Activated T-helper 2 cell treated with anti-CD3 and anti-CD28 coated beads, Interferon-gamma antibody, Interleukin-2, Interleukin-4, amounts not matched to agents 10 μg/mL and 5 μg/mL and 100 μg/mL, durations not matched to agents 14 hours and 24 hours and 36 hours (primary cell): ENCODE data around the gene ADAT2. TPM values are rescaled to one million over a fixed set of nuclear protein-coding genes. Genes with fewer than 3 reads are reported as not detected.

ENCODE experiments used
- DNase-seq: peaks from one replicate; pipeline ENCODE4 v3.0.0; 2021; ENCODE audit warnings: low spot score
- H3K27ac Mint-ChIP-seq: one replicate; pipeline ENCODE4 v1.8.0; 2021; ENCODE audit warnings: mixed read lengths
- H3K27me3 Mint-ChIP-seq: one replicate; pipeline ENCODE4 v1.8.0; 2021; ENCODE audit warnings: low read depth, mixed read lengths
- H3K36me3 Mint-ChIP-seq: one replicate; pipeline ENCODE4 v1.8.0; 2021; ENCODE audit warnings: low read depth, mixed read lengths
- H3K4me1 Mint-ChIP-seq: one replicate; pipeline ENCODE4 v1.8.0; 2021; ENCODE audit warnings: low read depth, mixed read lengths
- H3K4me3 Mint-ChIP-seq: one replicate; pipeline ENCODE4 v1.8.0; 2021; ENCODE audit warnings: low read depth, mild to moderate bottlenecking, moderate library complexity, mixed read lengths
- H3K9me3 Mint-ChIP-seq: one replicate; pipeline ENCODE4 v1.8.0; 2021; ENCODE audit warnings: mixed read lengths
- intact Hi-C: fragments of 100-400 bp; cut with micrococcal nuclease; formaldehyde crosslinking; loops from one replicate; pipeline ENCODE4 v1.15.1; 2023
- total RNA-seq: library from RNA; stranded (reverse); gene quantifications from 2 replicates; pipeline ENCODE4 v1.2.3, GENCODE V29; 2022

Gene ADAT2
- total RNA-seq, 1 donor from 2014 or later, result 37.6 TPM

DNA sequence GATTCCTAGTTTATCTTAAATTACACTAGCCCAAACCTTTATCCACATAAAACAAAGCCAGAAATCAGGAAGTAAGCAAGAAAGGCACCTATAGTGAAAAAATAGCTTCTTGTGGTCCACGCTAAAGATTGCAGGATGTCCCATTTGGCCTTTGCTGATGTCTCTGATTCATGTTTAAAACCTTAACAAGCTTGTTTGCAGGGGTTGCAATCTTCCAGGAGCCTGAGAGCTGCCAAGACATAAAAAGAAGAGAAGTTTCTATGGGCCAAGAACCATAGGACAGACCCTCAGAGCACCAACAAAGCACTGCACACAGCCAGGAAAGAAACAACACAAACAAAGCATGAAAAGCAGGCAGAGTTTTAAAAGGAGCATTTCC lies 49.4 kb downstream of the ADAT2 start:
- H3K27me3 Mint-ChIP-seq, result no peaks in the 10 kb centered on the region
- intact Hi-C loops, result no loop called here
- no peak for DNase-seq
- H3K36me3 Mint-ChIP-seq, result no peaks in the 10 kb centered on the region
- H3K27ac Mint-ChIP-seq, result no peak overlapping the region
- H3K4me3 Mint-ChIP-seq, result no peak overlapping the region
- H3K4me1 Mint-ChIP-seq, result peaks cover 13% of the 10 kb centered on the region
- no peaks in the 10 kb centered on the region for H3K9me3 Mint-ChIP-seq

DNA sequence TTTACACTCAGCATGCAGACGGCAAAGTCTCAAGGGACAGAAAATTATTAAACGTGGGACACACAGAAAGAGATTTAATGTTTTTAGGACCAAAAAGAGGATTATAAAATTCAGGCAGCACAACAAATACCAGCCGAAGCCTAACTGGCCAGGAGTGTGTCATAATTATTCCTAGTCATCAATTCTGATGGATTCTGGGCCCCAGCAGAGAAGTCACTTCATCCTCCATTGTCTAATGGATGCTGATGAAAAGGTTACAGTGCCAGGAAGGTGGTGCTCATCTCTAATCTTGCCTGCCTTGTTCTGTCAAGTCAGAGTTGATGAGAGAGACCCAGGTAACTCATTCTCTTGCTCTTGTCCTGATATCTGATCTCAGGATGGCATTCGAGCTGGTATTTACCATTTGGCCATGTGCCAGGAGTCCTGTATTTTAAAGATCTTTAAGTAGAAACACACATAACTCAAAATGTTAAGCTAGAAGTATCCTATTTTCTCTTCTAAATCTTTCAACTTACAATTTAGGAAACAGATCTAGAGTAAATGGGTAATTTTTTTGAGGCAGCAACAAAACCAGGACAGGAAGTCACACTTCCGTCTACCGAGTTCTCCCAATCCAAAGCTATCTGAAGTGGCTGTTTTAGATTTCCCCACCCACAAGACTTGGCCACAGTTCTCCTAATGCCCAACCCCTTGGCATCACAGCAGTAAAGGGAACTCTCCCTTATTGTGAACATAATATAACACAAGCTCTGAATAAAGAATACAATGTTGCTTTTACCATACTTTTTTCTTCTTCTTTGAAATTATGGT lies 50.0 kb downstream of the ADAT2 start:
- intact Hi-C loops, result no loop called here
- Mint-ChIP-seq H3K9me3 (no peaks in the 10 kb centered on the region), H3K4me3 (no peak overlapping the region), H3K27me3 (peaks cover 3% of the 10 kb centered on the region), H3K27ac (no peak overlapping the region), H3K4me1 (peaks cover 13% of the 10 kb centered on the region), H3K36me3 (no peaks in the 10 kb centered on the region)
- no peak for DNase-seq

DNA sequence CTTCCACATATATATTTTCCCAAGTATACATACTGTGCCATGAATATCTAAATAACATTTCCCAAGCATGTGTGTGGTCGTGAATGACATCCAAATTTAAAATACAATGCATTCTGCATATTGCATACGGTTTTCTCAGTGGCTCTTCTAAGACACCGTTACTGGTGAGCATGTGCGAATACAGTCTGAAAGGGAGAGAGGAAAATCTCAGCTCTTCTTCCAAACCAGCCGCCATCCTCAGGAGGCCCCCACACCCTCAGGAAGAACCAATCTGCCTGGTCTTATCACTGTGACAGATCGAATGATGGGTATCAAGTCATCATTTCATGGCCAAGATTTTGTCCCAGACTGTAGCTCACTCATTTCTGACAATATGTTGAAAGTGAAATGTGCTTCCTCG lies 50.7 kb downstream of the ADAT2 start:
- peaks cover 13% of the 10 kb centered on the region for H3K4me1 Mint-ChIP-seq
- peak overlapping the region; percentile 9 for H3K27ac Mint-ChIP-seq
- H3K36me3 Mint-ChIP-seq, result no peaks in the 10 kb centered on the region
- no peak overlapping the region for H3K4me3 Mint-ChIP-seq
- no peaks in the 10 kb centered on the region for H3K9me3 Mint-ChIP-seq
- intact Hi-C loops, result no loop called here
- no peak for DNase-seq
- H3K27me3 Mint-ChIP-seq, result peaks cover 3% of the 10 kb centered on the region

DNA sequence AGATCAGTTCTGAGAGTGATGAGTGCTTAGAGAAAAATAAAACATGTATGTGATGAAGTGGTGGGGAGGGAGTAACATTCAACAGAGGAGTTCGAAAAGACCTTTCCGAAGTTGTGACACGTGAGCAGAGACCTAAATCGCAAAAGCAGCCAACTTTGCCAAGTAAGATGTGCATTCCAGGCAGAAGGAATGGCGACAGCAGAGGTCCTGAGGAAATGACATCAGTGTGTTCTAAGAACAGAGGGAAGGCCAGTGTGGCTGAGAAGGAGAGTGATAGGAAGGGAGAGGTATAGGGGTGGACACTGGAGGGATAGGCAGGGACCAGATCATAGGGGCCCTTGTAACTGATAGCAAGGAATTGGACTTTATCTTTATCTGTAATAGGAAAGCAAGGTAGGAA lies 51.3 kb downstream of the ADAT2 start:
- H3K36me3 Mint-ChIP-seq, result no peaks in the 10 kb centered on the region
- H3K27ac Mint-ChIP-seq, result no peak overlapping the region
- H3K4me1 Mint-ChIP-seq, result peaks cover 13% of the 10 kb centered on the region
- H3K27me3 Mint-ChIP-seq, result peaks cover 3% of the 10 kb centered on the region
- H3K9me3 Mint-ChIP-seq, result no peaks in the 10 kb centered on the region
- H3K4me3 Mint-ChIP-seq, result no peak overlapping the region
- intact Hi-C loops, result no loop called here
- DNase-seq, result no peak

DNA sequence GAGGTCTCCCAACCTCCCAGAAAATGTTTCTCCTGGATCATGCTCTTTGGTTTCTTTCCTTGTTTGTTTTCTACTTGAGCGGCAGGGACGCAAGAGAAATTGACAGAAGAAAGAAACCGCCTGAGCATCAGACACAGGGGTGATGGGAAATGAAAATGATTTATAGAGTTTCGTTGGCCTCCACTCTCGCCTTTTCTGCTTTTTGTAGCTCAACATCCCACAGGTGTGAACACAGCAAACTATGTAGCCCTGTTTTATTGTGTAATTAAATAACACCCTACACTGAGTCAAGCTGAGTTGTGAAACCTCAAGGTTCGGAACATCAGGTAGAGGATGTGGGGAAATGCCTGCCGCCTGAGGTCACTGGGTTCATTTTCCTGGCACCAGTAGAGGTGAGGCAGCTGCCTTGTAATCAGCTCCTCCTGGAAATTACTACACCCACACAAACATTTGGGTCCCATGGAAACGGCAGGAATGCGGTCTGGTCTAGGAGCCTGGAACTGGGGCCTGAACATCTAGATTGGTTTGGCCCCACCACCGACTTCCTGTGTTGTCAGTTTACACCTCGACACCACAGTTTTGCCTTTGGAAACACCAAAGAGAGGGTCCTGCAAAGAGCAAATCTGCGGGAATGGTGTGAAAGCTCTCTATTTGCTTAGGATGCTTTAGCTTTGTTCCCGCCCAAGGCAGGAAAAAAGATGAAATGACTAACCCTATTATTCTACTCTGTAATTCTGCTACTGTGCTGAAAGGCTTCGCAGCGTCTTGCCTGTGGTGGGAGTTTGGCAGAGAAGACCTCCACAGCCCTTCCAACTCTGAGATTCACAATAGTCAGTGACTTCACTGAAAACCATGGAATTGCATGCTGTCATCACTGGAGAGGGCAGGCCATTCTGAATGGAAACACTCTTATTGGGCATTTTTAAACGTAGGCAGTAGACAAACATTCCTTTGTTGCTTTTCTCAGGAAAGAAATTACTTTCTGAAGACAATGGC lies 53.0 kb downstream of the ADAT2 start:
- no peaks in the 10 kb centered on the region for H3K36me3 Mint-ChIP-seq
- H3K27me3 Mint-ChIP-seq, result peaks cover 3% of the 10 kb centered on the region
- intact Hi-C loops, result no loop called here
- H3K27ac Mint-ChIP-seq, result no peak overlapping the region
- no peak for DNase-seq
- no peak overlapping the region for H3K4me3 Mint-ChIP-seq
- no peaks in the 10 kb centered on the region for H3K9me3 Mint-ChIP-seq
- H3K4me1 Mint-ChIP-seq, result peaks cover 13% of the 10 kb centered on the region

DNA sequence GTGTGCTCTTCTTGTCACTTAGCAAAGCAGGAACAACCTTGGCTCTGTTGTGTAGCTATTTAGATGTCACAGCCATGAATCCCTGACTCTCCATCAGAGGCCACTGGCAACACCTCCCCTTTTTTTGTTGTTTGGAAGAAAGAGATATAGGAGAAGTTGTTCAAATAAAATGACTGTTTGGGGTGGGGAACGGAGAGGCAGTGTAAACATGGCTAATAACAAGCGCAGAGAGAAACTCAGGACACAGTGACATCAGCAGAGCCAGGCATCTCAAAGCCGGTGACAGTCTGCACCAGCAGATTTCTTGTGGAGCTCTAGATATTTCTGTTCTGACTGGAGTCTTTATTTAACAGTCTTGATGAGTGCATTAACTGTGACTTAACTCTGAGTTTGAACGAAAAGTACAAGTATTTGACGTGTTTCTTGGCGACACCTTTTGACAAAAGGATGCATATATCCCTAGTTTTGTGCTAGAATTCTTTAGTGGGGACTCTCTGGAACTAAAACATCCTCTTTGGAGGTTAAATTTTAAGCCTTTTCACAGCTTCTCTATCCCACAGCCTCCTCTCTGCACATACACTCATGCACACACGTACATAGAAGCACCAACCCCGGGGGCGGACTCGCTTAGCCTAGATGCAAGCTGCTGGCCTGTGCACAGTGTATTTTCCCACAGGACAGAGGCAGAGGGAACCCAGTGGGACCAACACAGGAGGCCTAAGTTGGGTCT lies 53.8 kb downstream of the ADAT2 start:
- Mint-ChIP-seq H3K4me1 (peaks cover 13% of the 10 kb centered on the region), H3K27me3 (peaks cover 3% of the 10 kb centered on the region), H3K27ac (no peak overlapping the region), H3K4me3 (no peak overlapping the region), H3K9me3 (no peaks in the 10 kb centered on the region), H3K36me3 (no peaks in the 10 kb centered on the region)
- no peak for DNase-seq
- intact Hi-C loops, result no loop called here

DNA sequence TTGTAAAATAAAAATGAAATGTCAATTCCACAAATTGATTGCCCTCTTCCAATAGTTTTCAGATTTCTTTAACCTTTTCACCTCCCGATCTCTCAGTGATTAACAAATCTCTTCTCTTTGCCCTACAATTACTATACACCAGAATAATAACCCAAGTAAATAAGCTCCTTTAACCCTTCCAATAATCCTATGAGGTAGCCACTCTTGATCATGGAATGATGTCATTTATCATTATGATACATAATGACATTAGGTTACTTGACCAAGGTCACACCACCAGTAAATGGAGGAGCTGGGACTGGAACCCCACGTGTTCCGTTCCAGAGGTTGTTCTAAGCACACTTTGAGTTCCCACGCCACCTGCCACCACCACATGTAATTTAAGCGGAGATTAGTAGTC lies 54.8 kb downstream of the ADAT2 start:
- H3K4me3 Mint-ChIP-seq, result no peak overlapping the region
- intact Hi-C loops, result no loop called here
- no peaks in the 10 kb centered on the region for H3K36me3 Mint-ChIP-seq
- no peaks in the 10 kb centered on the region for H3K9me3 Mint-ChIP-seq
- H3K4me1 Mint-ChIP-seq, result peaks cover 8% of the 10 kb centered on the region
- H3K27ac Mint-ChIP-seq, result no peak overlapping the region
- peaks cover 3% of the 10 kb centered on the region for H3K27me3 Mint-ChIP-seq
- DNase-seq, result no peak

DNA sequence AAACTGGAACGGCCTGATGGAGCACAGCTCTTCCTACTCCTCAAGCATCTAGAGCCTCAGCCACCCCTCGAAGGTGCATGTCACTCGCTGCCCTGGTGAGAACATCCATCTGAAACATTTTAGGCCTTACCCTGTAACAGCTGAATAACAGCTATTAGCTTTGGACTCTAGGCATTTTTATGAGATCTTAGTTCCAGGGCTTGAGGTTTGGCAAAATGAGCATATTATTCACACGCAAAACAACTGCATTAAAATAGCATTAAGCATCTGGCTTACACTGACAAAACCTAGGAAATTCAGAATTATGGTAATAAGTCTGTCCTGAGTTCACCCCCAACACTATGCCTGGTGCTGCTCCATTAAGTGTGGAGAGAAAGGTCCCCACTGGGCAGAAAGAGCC lies 56.1 kb downstream of the ADAT2 start:
- Mint-ChIP-seq H3K27ac (no peak overlapping the region), H3K4me1 (no peaks in the 10 kb centered on the region), H3K4me3 (no peak overlapping the region), H3K9me3 (no peaks in the 10 kb centered on the region), H3K27me3 (peaks cover 3% of the 10 kb centered on the region), H3K36me3 (no peaks in the 10 kb centered on the region)
- DNase-seq, result no peak
- intact Hi-C loops, result no loop called here

DNA sequence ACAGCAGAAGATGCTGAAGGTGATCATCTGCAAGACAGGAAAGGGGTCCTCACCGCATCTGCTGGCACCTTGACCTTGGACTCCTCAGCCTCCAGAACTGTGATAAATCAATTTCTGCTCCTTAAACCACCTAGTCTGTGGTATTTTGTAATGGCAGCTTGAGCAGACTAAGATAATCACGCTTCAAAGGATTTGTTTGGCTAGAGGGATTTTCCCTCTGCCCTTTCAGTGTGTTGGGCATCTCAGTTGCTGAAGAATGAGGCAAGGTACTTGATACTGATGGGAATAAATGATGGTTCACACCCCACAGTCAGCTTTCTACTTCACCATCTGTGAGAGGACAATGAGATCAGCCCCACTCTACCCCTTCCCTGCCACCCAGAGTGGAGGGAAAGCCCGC lies 60.2 kb downstream of the ADAT2 start:
- Mint-ChIP-seq H3K27ac (no peak overlapping the region), H3K9me3 (no peaks in the 10 kb centered on the region), H3K4me1 (no peaks in the 10 kb centered on the region), H3K4me3 (no peak overlapping the region), H3K36me3 (no peaks in the 10 kb centered on the region), H3K27me3 (no peaks in the 10 kb centered on the region)
- intact Hi-C loops, result no loop called here
- DNase-seq, result no peak

DNA sequence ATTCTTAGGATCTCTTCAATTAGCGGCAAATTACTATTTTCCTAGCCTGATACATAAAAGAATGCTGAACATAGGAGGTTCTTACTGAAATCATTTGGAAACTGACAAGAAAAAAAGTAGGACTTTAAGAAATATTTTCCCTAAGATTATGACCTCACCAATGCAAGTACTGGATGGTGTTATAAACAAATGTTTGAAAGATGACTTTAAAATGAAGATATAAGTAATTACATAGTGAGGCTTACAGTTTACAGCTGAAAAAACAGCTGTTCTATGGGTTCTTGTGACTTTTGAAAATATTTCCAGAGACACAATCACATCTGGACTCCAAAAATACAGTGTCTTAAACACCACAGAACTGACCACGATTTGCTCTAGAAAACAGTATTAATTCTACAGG lies 64.9 kb downstream of the ADAT2 start:
- Mint-ChIP-seq H3K4me1 (no peaks in the 10 kb centered on the region), H3K27me3 (peaks cover 3% of the 10 kb centered on the region), H3K27ac (no peak overlapping the region), H3K4me3 (no peak overlapping the region), H3K9me3 (no peaks in the 10 kb centered on the region), H3K36me3 (no peaks in the 10 kb centered on the region)
- no peak for DNase-seq
- intact Hi-C loops, result no loop called here

DNA sequence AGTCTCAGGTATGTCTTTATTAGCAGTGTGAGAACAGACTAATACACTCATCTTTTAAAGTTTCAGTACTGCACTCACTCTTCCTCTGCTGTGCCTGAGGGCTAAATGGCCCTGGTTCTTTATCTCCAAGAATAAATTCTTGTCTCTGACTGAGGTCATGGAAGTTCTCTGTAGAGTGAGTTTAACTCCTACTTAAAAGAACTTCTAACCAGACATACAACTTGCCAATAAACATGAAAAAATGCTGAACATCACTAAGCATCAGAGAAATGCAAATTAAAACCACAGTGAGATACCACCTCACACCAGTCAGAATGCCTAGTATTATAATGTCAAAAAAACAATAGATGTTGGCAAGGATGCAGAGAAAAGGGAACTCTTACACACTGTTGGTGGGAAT lies 73.6 kb downstream of the ADAT2 start:
- peaks cover 10% of the 10 kb centered on the region for H3K9me3 Mint-ChIP-seq
- no peak for DNase-seq
- no peak overlapping the region for H3K4me3 Mint-ChIP-seq
- H3K36me3 Mint-ChIP-seq, result no peaks in the 10 kb centered on the region
- peaks cover 2% of the 10 kb centered on the region for H3K4me1 Mint-ChIP-seq
- peaks cover 8% of the 10 kb centered on the region for H3K27me3 Mint-ChIP-seq
- H3K27ac Mint-ChIP-seq, result no peak overlapping the region
- intact Hi-C loops, result no loop called here

DNA sequence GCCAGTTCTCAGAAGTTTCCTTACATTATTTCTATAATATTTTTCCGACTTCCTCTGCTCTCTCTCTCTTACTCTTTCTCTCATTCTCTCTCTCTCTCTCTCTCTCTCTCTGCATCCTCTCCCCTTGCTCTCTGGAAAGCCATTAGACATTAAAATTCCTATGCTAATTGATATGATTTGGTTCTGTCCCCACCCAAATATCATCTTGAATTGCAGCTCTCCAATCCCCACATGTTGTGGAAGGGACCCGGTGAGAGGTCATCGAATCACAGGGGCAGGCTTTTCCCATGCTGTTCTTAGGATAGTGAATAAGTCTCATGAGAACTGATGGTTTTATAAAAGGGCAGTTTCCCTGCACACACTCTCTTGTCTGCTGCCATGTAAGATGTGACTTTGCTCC lies 74.1 kb downstream of the ADAT2 start:
- Mint-ChIP-seq H3K9me3 (peaks cover 10% of the 10 kb centered on the region), H3K27ac (no peak overlapping the region), H3K4me3 (no peak overlapping the region), H3K27me3 (peaks cover 5% of the 10 kb centered on the region), H3K36me3 (no peaks in the 10 kb centered on the region), H3K4me1 (peaks cover 2% of the 10 kb centered on the region)
- intact Hi-C loops, result no loop called here
- DNase-seq, result no peak
